IPS DF 19.7 (cell line): ENCODE measurements around the gene DCLRE1A.

Experiments used
- DNase-seq: peaks from one replicate; pipeline ENCODE4 v3.0.0-alpha.2; 2013; ENCODE audit warnings: low read depth, low spot score

Gene DCLRE1A

DNA sequence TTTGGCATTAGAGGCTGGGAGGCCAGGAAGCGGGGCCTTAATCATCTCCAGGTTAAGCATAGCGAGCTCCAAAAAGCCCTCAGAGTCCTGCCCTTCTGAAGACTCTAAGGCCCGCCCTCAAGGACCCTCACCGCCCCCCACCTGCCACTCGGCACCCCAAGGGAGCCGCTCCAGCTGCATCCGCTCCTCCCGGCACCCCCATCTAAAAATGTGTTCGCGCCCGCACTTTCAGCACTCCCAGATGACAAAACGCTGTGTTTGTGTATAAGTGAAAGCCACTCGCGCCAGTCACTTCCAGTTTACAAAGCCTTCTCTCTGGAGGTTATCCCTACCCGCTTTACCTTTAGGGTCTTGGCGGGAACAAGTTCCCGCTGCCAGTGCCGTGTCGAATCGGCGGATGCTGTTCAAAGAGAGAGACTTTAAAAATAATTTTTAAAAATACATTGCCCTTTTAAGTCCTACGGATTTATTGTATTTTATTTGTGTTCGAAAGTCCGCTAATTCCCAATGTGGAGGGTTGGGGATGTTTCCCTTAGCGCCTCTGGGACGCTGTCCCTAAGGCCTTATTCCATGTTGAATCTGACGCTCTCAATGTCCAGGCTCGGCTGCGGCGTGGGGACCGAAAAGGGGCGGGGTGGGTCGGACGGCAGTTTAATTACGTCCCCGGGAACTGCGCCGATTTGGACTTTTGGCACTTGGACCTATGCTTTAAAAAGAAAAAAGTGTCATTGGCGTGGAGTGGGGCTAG lies at the start of gene DCLRE1A, which contains the start of gene NHLRC2:
DCLRE1A (minus strand) TSS at position 70 of the 748 bp plus-strand sequence. CDS start 900 bp downstream, outside the sequence.
NHLRC2 (plus strand) TSS at position 649 of the 748 bp plus-strand sequence. CDS start 212 bp downstream, outside the sequence.
- no peak for DNase-seq

DNA sequence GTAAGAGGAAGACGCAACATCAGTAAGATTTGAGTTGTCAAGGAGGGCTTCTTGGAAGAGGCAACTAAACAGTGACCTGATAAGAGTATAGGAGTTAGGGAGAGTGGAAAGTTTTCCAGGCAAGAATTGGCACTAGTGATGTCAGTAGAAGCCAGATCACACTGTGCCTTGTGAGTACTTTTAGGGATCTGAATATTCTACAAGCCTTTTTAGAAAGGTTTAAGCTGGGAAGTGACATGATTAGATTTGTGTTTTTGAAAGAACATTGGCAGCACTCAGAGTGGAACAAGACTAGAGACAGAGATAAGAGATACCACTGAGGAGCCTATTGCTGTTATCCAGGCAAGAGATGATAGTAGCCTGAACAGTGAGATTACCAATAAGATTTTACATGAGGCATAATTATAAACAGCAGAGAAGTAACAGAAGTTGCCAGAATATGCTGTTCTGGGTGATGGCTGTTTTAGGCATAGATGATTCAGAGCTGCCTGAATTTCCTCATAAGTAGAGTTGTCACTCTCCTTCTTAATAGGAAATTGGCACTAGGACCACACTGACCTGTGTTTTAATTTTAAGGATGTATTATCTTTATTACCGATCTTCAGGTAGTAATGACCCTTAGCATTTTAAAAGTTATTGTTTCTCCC lies 46.2 kb upstream of the DCLRE1A start:
- DNase-seq = no peak

DNA sequence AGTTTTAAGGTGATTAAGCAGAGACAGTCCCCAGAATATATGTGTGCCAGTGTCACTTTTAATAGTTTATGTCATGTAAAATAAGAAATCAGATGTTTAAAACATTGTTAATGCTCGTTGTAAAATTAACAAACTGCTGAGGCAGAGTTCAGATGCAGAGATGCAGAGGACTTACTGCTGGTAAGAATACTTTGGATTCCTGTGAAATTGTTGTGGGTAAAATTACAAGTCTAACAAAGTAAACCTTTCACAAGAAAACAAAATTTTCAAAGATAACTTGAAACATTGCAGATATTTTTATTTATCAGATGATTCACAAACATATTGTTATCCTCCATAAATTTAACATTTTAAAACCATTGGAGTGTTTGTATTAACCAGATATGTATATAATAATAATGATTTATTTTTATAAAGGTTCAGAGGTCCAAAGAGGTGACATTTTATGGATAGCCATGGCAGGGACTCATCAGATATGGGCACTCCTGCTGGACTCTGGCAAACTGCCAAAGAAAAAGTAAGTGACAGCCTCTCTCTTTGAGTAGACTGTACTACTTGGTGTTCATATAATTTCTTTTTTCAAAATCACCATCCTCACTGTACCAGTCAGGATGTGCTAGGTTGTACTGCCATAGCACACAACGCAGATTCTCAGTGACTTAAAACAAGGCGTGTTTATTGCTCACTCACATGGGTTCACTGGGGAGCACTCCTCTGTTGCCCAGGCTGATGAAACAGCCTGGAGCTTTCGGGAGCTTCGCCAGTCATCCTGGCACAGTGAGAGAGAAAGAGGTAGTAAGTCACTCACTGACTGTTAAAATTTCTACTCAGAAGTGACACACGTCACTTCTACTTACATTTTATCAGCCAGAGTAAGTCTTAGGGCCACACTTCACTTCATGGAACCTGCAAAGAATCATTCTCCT lies 44.1 kb upstream of the DCLRE1A start:
- no peak for DNase-seq

DNA sequence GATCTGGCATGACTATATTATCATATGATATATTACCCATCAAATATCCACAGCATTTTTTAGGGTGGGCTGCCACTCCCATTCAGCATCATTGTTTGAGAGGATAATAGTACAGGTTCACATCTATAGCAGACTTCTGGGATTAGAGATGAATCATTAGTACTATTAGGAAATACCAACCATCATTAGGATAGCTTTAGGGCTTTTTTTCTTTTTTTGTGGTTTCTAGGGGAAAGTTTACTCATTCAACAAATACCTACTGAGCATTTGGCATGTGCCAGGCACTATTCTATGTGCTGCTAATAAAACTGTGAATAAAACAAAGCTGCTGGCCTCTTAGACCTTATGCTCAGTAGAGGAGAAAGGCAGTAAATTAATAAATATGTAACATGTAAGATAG lies 41.1 kb upstream of the DCLRE1A start:
- DNase-seq = no peak

DNA sequence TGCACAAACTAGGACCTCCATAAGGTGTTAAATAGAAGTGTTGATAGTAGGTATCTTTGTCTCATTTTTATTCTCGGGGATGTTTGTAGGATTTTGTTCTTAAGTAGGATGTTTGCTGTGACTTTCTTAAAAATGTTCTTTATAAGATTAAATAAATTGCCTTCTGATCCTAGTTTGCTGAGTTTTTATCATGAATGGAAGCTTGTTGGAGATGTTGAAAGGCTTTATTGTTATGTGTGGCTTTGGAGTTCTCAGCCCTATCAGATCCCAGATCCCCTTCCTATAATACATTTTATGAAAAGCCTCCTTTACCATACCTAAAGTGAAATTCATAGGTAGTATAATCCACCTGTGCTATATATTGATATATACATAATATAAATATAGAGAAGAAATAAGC lies 40.7 kb upstream of the DCLRE1A start:
- DNase-seq = no peak

DNA sequence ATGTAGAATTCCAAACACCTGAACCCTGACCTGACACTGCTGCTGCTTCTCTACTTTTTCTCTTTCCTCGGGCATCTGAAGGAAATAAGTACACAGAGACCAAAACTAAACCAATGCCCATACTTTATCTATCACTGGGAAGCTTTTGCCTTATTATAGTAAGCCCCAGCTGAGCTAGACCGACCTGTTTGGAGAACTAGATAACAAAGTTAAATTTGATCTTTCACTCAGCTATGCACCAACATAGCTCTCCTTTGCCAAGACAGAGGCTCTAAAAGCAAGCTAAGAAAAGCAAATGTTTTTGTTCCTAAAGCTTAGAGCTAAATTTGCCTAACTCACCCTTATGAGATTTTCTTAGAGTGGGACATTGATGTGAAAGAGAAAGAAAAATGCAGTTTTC lies 39.7 kb upstream of the DCLRE1A start:
- DNase-seq = no peak

DNA sequence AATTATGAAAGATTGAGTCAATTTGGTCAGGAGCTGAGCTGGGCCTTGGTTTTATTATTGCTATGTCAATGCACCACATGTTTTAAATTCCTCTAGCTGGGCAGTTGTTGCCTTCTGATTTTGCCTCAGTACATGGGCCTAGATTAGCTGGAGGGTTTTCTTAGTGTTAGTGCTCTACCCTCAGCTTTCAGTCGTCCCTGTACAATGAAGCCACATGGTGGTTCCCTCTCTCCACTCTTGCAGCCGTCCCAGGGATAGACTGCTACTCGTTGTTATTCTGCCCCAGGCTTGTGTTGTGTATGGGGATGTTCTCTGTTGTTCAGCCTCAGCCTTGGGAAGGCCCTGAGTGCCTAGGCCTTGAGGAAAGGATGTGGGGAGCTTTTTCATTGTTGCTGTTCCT lies 37.6 kb upstream of the DCLRE1A start:
- no peak for DNase-seq

DNA sequence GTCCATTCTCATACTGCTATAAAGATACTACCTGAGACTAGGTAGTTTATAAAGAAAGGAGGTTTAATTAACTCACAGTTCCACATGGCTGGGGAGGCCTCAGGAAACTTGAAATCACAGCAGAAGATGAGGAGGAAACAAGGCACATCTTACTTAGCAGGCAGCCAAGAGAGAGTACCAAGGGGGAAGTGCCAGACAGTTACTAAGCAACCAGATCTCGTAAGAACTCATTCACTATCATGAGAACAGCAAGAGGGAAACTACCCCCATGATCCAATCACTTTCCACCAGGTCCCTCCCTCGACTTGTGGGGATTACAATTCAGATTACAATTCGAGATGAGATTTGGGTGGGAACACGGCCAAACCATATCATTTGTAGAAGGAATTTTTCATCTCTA lies 36.9 kb upstream of the DCLRE1A start:
- no peak for DNase-seq

DNA sequence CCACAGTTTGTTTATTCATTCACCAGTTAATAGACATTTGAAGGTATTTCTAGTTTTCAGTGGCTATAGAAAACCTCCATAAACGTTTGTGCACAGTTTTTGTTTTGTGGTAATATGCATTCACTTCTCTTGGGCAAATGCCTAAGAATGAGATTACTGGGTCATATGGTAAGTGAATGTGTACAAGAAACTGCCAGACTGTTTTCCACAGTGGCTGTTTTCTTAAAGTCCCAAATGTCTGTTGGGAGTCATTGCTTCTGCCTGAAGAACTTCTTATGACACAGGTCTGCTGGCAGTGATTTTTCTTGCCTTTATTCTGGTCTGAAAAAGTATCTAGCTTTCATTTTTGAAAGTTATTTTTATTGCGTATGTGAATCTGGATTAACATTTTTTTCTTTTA lies 36.0 kb upstream of the DCLRE1A start:
- no peak for DNase-seq

DNA sequence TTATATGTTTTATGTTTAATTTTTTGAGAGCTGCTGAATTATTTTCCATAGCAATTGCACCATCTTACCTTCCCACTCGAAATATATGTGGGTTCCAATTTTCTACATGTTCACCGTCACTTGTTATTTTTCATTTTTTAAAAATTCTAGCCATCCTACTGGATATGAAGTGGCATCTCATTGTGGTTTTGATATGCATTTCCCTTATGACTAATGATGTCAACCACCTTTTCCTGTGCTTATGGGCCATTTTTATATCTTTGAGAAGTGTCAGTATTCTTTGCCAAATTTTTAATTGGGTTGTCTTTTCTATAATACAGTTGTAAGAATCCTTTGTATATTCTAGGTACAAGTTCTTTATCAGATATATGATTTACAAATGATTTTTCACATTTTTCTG lies 28.4 kb upstream of the DCLRE1A start:
- no peak for DNase-seq

DNA sequence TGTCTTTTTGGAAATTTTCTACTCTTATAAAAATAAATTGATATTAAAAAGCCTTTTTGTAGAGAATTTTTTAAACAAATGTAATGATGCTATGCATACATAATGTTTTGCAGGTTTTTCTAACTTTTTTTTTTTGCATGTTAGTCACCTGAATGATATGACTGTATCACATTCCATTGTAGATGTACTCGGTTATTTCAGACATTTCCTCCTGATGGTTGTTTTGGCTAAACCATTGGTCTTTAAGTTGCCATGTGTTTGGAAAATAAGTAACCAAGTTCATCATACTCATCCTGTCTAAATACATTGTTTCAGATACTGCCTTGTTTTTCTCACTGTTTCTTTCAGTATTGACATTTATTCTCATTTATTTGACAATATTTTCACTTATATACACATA lies 26.4 kb upstream of the DCLRE1A start:
- no peak for DNase-seq

DNA sequence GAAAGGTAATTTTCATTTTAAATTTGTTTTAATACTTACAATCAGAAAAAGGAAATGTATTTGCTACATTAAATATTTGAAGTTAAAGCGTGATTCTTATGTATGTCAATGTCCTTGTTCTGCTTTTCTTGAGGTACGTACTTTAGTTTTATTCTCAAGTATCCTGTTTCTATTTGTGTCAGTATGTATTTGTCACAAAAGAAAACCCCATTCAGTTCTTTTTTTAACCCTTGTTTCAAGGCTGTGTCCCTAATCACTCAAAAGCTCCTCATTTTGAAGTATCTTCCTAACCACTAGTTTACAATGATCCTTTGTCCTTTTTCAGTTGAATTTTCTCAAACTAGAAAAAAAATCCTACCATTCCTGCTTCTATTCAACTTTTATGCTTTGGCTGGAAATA lies 25.8 kb upstream of the DCLRE1A start:
- DNase-seq = no peak

DNA sequence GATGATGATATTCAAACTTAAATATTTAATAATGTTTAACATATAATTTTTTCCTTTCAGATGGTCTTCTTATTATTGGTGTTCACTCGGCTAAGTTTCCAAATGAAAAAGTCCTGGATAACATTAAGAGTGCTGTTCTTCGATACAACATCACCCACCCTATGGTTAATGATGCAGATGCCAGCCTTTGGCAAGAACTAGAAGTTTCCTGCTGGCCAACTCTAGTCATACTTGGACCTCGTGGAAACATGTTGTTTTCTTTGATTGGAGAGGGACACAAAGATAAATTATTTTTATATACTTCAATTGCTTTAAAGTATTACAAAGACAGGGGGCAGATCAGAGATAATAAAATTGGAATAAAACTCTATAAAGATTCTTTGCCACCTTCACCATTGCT lies 22.6 kb upstream of the DCLRE1A start:
- no peak for DNase-seq

DNA sequence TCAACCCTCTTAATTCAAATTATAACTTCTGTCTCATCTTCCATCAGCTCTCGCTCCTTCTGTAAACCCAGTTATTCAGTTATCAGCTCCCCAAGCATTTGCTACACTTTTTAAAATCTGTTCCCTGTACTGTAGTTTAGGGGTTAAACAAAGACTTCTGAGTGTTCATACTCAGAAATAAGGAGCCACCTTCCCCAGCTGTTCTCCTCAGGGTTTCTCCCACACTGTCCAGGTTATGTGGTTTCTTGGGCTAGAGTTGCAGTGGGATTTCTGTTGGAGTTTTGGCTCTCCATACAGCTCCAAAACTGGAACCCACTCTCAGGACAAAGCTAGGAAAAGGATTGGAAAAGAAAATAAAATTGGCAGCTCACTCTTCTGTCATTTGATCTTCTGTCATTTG lies 21.3 kb upstream of the DCLRE1A start:
- no peak for DNase-seq

DNA sequence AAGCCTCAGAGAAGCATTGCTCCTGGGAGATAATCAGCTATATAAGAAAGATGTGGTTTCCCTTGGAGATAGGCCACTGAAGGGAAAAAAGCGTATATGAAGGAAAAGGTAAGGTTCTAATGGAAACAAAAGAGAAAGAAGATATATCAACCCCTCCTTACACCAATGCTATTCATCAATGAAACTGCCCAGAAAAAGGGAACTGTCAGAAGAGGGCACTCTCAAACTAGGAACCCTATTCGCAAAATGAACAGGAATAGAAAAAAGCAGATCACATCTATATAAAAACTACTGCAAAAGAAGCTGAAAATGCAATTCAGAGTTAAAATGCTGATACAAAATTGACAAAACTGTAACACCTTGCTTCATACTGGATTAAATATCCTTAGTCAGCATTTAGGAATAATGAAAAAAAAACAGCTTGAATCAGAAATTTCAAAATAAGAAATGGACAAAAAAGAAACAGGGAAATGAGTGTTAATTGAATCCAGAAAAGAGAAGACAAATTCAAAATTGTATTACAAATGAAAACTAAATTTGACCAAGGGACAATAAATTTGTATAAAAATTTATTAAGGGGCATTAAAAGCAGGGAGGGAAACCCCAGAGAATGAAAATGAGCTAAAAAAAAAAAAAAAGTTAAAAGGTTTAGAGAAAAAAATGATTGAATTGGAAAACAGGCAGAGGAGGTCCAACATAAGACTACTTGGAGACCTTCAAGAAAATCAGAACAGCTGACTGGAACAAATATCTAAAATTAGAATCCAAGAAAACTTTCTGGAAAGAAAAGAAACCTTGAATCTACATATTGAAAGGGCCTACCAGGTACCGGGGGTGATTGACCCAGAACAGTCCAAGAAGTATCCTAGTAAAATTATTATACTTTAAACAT lies 18.5 kb upstream of the DCLRE1A start:
- DNase-seq = no peak

DNA sequence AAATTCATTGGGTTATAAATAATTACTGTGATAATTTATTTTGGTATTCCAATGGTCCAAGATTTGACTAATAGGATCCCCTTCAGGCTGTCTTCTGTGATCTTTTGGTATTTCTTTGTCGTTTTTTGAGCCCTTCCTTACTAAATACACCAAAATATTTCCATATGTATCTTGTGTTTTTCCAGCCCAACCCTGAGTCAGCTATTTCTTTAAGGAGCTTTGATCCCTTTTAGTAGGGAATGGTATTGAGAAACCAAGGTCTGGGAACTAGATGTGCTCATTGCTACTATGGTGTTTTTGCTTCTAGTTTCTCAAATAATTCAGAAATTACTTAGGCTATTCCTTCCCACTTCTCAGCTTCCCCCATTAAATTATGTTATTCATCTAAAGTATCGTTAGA lies 15.9 kb upstream of the DCLRE1A start:
- no peak for DNase-seq

DNA sequence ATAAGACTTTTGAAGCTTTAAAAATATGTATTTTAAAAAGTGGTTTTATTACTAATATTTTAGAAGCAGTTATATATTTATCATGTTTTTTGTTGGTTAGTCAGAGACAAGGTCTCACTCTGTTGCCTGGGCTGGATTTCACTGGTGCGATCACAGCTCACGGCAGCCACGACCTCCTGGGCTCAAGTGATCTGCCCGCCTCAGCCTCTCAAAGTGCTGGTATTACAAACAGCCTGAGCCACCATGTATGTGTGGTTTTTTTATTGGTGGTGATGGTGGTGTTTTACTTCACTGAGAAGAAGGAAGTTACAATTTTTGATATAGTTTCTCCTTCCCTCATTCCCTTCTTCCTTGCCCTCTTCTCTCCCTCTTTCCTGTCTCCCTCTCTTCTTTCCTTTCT lies 14.0 kb upstream of the DCLRE1A start:
- DNase-seq = no peak

DNA sequence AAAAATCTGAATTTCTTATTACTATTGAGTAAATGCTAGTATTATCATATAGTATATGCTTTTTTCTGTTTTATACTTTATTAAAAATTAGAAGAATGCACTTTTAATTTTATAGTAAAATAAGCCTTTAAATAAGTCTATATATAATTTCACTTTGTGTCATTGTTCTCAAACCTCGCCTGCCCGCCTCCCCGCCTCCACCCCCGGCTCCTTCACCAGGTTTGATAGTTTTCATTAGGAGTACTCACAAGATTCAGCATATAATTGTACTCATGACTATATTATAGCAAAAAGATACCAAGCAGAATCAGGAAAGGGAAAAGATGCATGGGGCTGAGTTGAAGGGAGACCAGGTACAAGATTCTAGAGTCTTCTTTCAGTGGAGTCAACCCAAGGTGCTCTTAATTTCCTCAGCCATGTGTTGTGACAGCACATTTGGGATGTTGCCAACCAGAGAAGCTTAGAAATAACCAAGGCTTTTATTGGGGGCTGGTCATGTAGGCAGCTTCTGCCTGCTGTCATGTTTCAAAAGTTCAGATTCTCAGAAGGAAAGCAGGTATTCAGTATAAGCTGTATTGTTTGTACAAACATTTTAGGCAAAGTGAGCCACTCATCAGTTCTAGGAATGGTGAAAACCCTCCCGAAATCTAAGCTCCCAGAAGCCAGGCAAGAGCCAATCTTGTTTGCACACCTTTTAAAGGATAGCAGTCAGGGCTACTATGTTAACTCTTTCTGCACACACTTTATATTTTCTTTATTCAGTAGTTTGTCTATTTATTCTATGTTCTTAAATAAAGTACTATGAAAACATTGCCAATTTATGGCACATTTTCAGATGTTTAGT lies 12.9 kb upstream of the DCLRE1A start:
- DNase-seq = no peak

DNA sequence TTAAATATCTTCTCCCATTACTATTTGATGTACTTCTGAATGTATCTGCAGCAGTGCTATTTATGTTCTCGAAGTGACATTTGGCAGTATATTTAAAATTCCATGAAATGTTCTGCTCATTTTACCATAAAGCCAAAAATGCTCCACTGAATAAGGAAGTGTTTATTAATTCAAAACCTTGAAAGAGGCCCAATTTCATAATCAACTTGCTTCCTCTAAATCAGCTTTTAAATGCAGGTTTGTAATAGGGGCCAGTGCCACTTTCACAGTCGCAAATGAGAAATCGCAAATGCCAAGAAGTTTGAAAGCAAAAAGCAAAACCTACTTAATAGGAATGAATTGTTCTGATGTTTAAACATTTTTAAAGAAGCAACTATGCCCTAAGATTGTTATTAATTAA lies 12.0 kb upstream of the DCLRE1A start:
- DNase-seq = no peak

DNA sequence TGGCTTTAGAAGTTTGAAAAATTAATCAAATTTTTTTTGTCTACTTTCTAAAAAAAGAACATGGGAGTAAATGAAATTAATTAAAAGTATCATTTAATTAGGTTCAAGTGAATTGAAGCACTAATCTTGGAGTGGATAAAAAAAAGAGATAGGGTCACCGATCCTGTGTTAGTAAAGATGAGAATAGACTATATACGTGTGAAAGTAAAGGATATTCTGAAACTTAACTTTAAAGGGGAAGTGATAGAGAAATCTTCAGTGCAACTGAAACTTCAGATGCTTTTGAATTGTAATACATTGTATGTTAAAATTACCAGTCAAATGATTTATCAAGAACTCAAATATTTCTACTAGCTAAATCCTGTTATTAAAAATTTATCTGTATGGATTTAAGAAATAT lies 5.4 kb upstream of the DCLRE1A start:
- DNase-seq = no peak
